ENCODE measurements around the gene THAP8. TPM values are rescaled to one million over a fixed set of nuclear protein-coding genes. Genes with fewer than 3 reads are reported as not detected.

The THAP8 gene
- total and polyA plus RNA-seq, 10 of the 15 experiments (the other 5 are each of a cell fraction or from before 2014, with no cell fraction given): 0.24 to 4.4 (median 2.6) TPM

DNA sequence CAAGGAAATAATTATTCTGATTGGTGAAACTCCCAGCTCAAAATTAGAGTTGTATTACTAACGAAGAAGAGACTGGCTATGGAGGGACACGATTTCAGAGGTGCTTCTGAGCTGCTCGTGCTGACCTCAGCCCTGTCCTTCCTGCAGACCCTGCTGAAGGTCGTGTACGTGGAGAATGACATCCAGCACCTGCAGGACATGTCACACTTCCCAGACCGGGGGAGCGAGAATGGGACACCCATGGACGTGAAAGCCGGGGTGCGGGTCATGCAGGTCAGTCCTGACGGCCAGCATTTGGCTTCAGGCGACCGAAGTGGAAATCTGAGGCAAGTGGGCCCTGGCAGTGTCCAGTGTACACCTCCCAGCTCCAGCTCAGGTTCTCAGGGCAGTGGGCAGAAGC is 28.8 kb upstream of the THAP8 start:
- no peak for ATAC-seq
- in situ Hi-C loops (cut with MboI) (no loop called here), intact Hi-C loops (cut with micrococcal nuclease; ENCODE audit: unreplicated experiment) (no loop called here)
- ChIA-PET POLR2A (no interaction called here), SMC1A (ENCODE audit: uncharacterized antibody, unreplicated experiment) (no interaction called here), CTCF (no interaction called here), RAD21 (ENCODE audit: unreplicated experiment) (no interaction called here)
- H3K79me2 ChIP-seq (ENCODE audit: control insufficient read depth, insufficient read depth, low read length): no peaks in the 10 kb centered on the region
- WGBS (ENCODE audit: insufficient coverage, insufficient replicate concordance, low lambda C conversion rate, missing lambda C conversion rate): 85% methylated on average over 13 of the region's 13 CpGs
- TF ChIP-seq JUND (IDR thresholded peaks at IDR 0.05; ENCODE audit: low read depth, low read length): no peak
- TF ChIP-seq, protein P1, sequence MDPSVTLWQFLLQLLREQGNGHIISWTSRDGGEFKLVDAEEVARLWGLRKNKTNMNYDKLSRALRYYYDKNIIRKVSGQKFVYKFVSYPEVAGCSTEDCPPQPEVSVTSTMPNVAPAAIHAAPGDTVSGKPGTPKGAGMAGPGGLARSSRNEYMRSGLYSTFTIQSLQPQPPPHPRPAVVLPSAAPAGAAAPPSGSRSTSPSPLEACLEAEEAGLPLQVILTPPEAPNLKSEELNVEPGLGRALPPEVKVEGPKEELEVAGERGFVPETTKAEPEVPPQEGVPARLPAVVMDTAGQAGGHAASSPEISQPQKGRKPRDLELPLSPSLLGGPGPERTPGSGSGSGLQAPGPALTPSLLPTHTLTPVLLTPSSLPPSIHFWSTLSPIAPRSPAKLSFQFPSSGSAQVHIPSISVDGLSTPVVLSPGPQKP (IDR thresholded peaks at IDR 0.05; ENCODE audit: low read depth, low read length): no peak
- TF ChIP-seq BRCA1 (IDR thresholded peaks at IDR 0.05; ENCODE audit: low read depth, low read length): no peak
- no peak for TF ChIP-seq ZBED1 (IDR thresholded peaks at IDR 0.05; ENCODE audit: borderline replicate concordance)
- TF ChIP-seq ZZZ3 (IDR thresholded peaks at IDR 0.05; ENCODE audit: control insufficient read depth, insufficient read length, low read depth): no peak
- no peak for TF ChIP-seq ZNF274 (IDR thresholded peaks at IDR 0.05; ENCODE audit: insufficient read depth, insufficient read length)
- H2AFZ ChIP-seq (ENCODE audit: control insufficient read depth, low read depth, low read length): no peak overlapping the region
- H3K4me2 ChIP-seq (ENCODE audit: control insufficient read depth, insufficient read depth): no peak overlapping the region
- H3K4me1 ChIP-seq (ENCODE audit: control insufficient read depth, insufficient read depth, low read length): no peaks in the 10 kb centered on the region
- peaks cover 24 to 27% of the 10 kb centered on the region in 2 experiments; a peak in 3 of 4 replicates for H3K36me3 ChIP-seq (ENCODE audit: control insufficient read depth in 2 of 2, insufficient read depth in 2 of 2, low read length in 1 of 2)
- FAIRE-seq: no peak
- H3K27ac ChIP-seq (ENCODE audit: control insufficient read depth, insufficient read depth): no peak overlapping the region
- H3K4me3 ChIP-seq: no peak overlapping the region
- H3K27me3 ChIP-seq (replicated peaks in 1 of 2; ENCODE audit: control insufficient read depth in 2 of 2, insufficient read depth in 2 of 2, low read length in 1 of 2): no peaks in the 10 kb centered on the region
- DNase-seq (ENCODE audit: low read depth, low spot score): no peak
- no peaks in the 10 kb centered on the region for H4K20me1 ChIP-seq (ENCODE audit: control insufficient read depth, insufficient read depth)
- H3K9ac ChIP-seq (ENCODE audit: control insufficient read depth, insufficient read depth, low read length): no peak overlapping the region
- BruUV-seq (replicated peaks): no TSS peak
- no peaks in the 10 kb centered on the region for H3K9me3 ChIP-seq (replicated peaks; ENCODE audit: control insufficient read depth, insufficient read depth, low read length)

DNA sequence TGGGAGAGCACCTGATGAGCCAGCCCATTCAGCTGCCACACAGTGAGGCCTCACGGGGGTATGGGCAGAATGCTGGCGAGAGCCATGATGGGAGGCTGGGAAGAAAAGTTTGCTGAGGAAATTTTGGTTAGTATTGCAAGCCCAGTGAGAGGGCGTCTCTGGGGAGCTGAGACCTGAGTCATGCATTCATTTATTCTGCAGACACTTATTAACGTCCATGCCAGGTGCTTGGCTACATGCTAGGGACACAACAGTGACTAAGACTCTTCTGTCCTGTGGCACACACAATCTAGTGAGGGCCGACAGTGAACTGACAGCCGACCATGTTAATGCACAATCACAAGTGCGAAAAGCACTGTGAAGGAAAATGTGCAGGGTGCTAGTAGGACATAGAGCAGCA is 27.8 kb upstream of the THAP8 start:
- Histone ChIP-seq H3K9me3 (replicated peaks; ENCODE audit: control insufficient read depth, insufficient read depth, low read length) (no peaks in the 10 kb centered on the region), H3K79me2 (ENCODE audit: control insufficient read depth, insufficient read depth, low read length) (no peaks in the 10 kb centered on the region), H3K4me1 (ENCODE audit: control insufficient read depth, insufficient read depth, low read length) (no peaks in the 10 kb centered on the region), H3K9ac (ENCODE audit: control insufficient read depth, insufficient read depth, low read length) (no peak overlapping the region), H3K4me3 (no peak overlapping the region), H3K4me2 (ENCODE audit: control insufficient read depth, insufficient read depth) (no peak overlapping the region), H2AFZ (ENCODE audit: control insufficient read depth, low read depth, low read length) (no peak overlapping the region), H3K36me3 (ENCODE audit: control insufficient read depth in 2 of 2, insufficient read depth in 2 of 2, low read length in 1 of 2) (peaks cover 22 to 27% of the 10 kb centered on the region in 2 experiments; a peak in 3 of 4 replicates), H4K20me1 (ENCODE audit: control insufficient read depth, insufficient read depth) (no peaks in the 10 kb centered on the region), H3K27me3 (replicated peaks in 1 of 2; ENCODE audit: control insufficient read depth in 2 of 2, insufficient read depth in 2 of 2, low read length in 1 of 2) (no peaks in the 10 kb centered on the region), H3K27ac (ENCODE audit: control insufficient read depth, insufficient read depth) (no peak overlapping the region)
- ChIA-PET SMC1A (ENCODE audit: uncharacterized antibody, unreplicated experiment) (no interaction called here), RAD21 (ENCODE audit: unreplicated experiment) (no interaction called here), POLR2A (no interaction called here), CTCF (no interaction called here)
- ATAC-seq (no peak), DNase-seq (ENCODE audit: low read depth, low spot score) (no peak), FAIRE-seq (no peak)
- in situ Hi-C loops (cut with MboI): no loop called here
- no TSS peak for BruUV-seq (replicated peaks)
- intact Hi-C loops (cut with micrococcal nuclease; ENCODE audit: unreplicated experiment): no loop called here
- WGBS (ENCODE audit: insufficient coverage, insufficient replicate concordance, low lambda C conversion rate, missing lambda C conversion rate): 81% methylated on average over 7 of the region's 7 CpGs
- TF ChIP-seq POU2F2 (IDR thresholded peaks at IDR 0.05; ENCODE audit: borderline replicate concordance, low read depth, low read length): no peak
- no peak for TF ChIP-seq ZNF274 (IDR thresholded peaks at IDR 0.05; ENCODE audit: insufficient read depth, insufficient read length)
- TF ChIP-seq, protein P2, sequence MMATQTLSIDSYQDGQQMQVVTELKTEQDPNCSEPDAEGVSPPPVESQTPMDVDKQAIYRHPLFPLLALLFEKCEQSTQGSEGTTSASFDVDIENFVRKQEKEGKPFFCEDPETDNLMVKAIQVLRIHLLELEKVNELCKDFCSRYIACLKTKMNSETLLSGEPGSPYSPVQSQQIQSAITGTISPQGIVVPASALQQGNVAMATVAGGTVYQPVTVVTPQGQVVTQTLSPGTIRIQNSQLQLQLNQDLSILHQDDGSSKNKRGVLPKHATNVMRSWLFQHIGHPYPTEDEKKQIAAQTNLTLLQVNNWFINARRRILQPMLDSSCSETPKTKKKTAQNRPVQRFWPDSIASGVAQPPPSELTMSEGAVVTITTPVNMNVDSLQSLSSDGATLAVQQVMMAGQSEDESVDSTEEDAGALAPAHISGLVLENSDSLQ (IDR thresholded peaks at IDR 0.05): no peak
- TF ChIP-seq, protein P3, sequence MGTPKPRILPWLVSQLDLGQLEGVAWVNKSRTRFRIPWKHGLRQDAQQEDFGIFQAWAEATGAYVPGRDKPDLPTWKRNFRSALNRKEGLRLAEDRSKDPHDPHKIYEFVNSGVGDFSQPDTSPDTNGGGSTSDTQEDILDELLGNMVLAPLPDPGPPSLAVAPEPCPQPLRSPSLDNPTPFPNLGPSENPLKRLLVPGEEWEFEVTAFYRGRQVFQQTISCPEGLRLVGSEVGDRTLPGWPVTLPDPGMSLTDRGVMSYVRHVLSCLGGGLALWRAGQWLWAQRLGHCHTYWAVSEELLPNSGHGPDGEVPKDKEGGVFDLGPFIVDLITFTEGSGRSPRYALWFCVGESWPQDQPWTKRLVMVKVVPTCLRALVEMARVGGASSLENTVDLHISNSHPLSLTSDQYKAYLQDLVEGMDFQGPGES (IDR thresholded peaks at IDR 0.05): no peak
- TF ChIP-seq SIX5 (IDR thresholded peaks at IDR 0.05; ENCODE audit: low read depth, low read length, severe bottlenecking): no peak
- TF ChIP-seq, protein P4, sequence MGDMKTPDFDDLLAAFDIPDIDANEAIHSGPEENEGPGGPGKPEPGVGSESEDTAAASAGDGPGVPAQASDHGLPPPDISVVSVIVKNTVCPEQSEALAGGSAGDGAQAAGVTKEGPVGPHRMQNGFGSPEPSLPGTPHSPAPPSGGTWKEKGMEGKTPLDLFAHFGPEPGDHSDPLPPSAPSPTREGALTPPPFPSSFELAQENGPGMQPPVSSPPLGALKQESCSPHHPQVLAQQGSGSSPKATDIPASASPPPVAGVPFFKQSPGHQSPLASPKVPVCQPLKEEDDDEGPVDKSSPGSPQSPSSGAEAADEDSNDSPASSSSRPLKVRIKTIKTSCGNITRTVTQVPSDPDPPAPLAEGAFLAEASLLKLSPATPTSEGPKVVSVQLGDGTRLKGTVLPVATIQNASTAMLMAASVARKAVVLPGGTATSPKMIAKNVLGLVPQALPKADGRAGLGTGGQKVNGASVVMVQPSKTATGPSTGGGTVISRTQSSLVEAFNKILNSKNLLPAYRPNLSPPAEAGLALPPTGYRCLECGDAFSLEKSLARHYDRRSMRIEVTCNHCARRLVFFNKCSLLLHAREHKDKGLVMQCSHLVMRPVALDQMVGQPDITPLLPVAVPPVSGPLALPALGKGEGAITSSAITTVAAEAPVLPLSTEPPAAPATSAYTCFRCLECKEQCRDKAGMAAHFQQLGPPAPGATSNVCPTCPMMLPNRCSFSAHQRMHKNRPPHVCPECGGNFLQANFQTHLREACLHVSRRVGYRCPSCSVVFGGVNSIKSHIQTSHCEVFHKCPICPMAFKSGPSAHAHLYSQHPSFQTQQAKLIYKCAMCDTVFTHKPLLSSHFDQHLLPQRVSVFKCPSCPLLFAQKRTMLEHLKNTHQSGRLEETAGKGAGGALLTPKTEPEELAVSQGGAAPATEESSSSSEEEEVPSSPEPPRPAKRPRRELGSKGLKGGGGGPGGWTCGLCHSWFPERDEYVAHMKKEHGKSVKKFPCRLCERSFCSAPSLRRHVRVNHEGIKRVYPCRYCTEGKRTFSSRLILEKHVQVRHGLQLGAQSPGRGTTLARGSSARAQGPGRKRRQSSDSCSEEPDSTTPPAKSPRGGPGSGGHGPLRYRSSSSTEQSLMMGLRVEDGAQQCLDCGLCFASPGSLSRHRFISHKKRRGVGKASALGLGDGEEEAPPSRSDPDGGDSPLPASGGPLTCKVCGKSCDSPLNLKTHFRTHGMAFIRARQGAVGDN (IDR thresholded peaks at IDR 0.05): no peak
